NCI-H1092 treated with DMSO at 0.1 percent for 48 hours (cell line): Measurements from ENCODE around the gene TGFB1.

Experiments used
- DNase-seq: peaks from one replicate; lab custom pipeline; 2025; lab: John Stamatoyannopoulos, UW

The TGFB1 gene

GRCh38 chr19:41341669-41342490 is 11.8 kb downstream of the TGFB1 start:
- no peak for DNase-seq

- DNase-seq, result no peak
These were observed 13.8 kb downstream of the TGFB1 start for GRCh38 chr19:41339936-41340335.

- no peak for DNase-seq
These were observed 18.3 kb downstream of the TGFB1 start for GRCh38 chr19:41335467-41335866.

GRCh38 chr19:41334793-41335192 is 18.9 kb downstream of the TGFB1 start:
- no peak for DNase-seq

- no peak for DNase-seq
These were observed 21.3 kb downstream of the TGFB1 start for GRCh38 chr19:41332468-41332867.

GRCh38 chr19:41332000-41332399 is 21.7 kb downstream of the TGFB1 start:
- DNase-seq, result no peak

- DNase-seq, result no peak
These were observed 22.6 kb downstream of the TGFB1 start for GRCh38 chr19:41330946-41331678.

GRCh38 chr19:41330481-41330880 is 23.2 kb downstream of the TGFB1 start:
- no peak for DNase-seq

- no peak for DNase-seq
These were observed 24.9 kb downstream of the TGFB1 start for GRCh38 chr19:41328842-41329225.

GRCh38 chr19:41328157-41328841 is 25.4 kb downstream of the TGFB1 start:
- no peak for DNase-seq

GRCh38 chr19:41327576-41328156 is 26.1 kb downstream of the TGFB1 start:
- DNase-seq, result no peak

GRCh38 chr19:41327076-41327575 is 26.6 kb downstream of the TGFB1 start:
- no peak for DNase-seq

GRCh38 chr19:41325947-41326706 is 27.6 kb downstream of the TGFB1 start:
- DNase-seq, result peak; percentile 11

- no peak for DNase-seq
These were observed 28.1 kb downstream of the TGFB1 start for GRCh38 chr19:41325640-41325946.

- no peak for DNase-seq
These were observed 28.6 kb downstream of the TGFB1 start for GRCh38 chr19:41324921-41325639.

- no peak for DNase-seq
These were observed 29.5 kb downstream of the TGFB1 start for GRCh38 chr19:41324231-41324702.

- no peak for DNase-seq
These were observed 30.1 kb downstream of the TGFB1 start for GRCh38 chr19:41323430-41324125.

- DNase-seq, result no peak
These were observed 30.7 kb downstream of the TGFB1 start for GRCh38 chr19:41323023-41323422.

GRCh38 chr19:41322451-41322850 is 31.3 kb downstream of the TGFB1 start:
- DNase-seq, result no peak

- DNase-seq, result no peak
These were observed 32.0 kb downstream of the TGFB1 start for GRCh38 chr19:41321600-41322270.
